Ovary (tissue), 9 donors: ENCODE measurements around the gene SAV1. TPM values are rescaled to one million over a fixed set of nuclear protein-coding genes. Genes with fewer than 3 reads are reported as not detected.
"Not testable (repeated sequence)": the region's sequence is repeated elsewhere in the genome, so short reads cannot be mapped to it uniquely, and the experiment has no call there.

Experiments
- DNase-seq, 5 donors: peaks; one replicate each; pipeline ENCODE4 v3.0.0-alpha.2; 2019 to 2020
- H3K27ac ChIP-seq, 2 donors: fragments of 200-600 bp; one replicate each; pipeline versions ENCODE4 v1.5.1 to v1.8.0; 2019 to 2022
- H3K27me3 ChIP-seq: fragments of 200-600 bp; one replicate; pipeline ENCODE4 v1.8.0; 2022
- H3K36me3 ChIP-seq: fragments of 200-600 bp; sonication (generic); one replicate; pipeline ENCODE4 v1.5.1; 2019
- H3K4me1 ChIP-seq: one replicate; pipeline ENCODE4 v1.8.1; 2013; ENCODE audit warnings: mild to moderate bottlenecking, moderate library complexity; ENCODE audit not compliant: insufficient read depth
- H3K4me3 ChIP-seq: fragments of 200-600 bp; sonication (generic); one replicate; pipeline ENCODE4 v1.5.1; 2017
- H3K9me3 ChIP-seq, 2 donors: fragments of 200-600 bp in 1 of 2; sonication (generic) in 1 of 2; one replicate each; pipeline versions ENCODE4 v1.5.1 to v1.8.1; 2013 to 2019; ENCODE audit warnings: mild to moderate bottlenecking in 1 of 2, moderate library complexity in 1 of 2
- EP300 ChIP-seq: sonication (generic); formaldehyde crosslinking; IDR thresholded peaks from one replicate; pipeline ENCODE4 v1.6.1; 2017; ENCODE audit warnings: antibody characterized with exemption
- POLR2A ChIP-seq: fragments of 450-650 bp; IDR thresholded peaks from one replicate; pipeline ENCODE4 v1.6.1; 2017; ENCODE audit warnings: antibody characterized with exemption, mild to moderate bottlenecking, moderate library complexity
- WGBS, 3 donors: extraction: QIAGEN DNeasy Blood & Tissue Kit in 1 of 3; methylation state at CpG; one replicate each; pipeline versions ENCODE4 v1.1.5 to v1.1.7; 2013 to 2017; 5-methylcytosine and 5-hydroxymethylcytosine counted together
- intact Hi-C, 4 donors: fragments of 100-400 bp; cut with DNase I; formaldehyde crosslinking; loops; one replicate each; pipeline versions ENCODE4 v1.11.0 to v1.15.1; 2022 to 2023
- polyA plus RNA-seq, 2 donors: library from polyadenylated mRNA; stranded (reverse); fragments of 200-250 nt in 1 of 2; fragments of 350-450 nt in 1 of 2; fragmentation: Illumina TruSeq in 1 of 2; extraction: RNeasy Lipid Tissue Mini Kit (QIAGEN cat#74804) in 1 of 2; gene quantifications; one replicate each; pipeline ENCODE4 v1.2.3, GENCODE V29; 2013 to 2014
- total RNA-seq, 7 donors: library from RNA; depleted of rRNA in 2 of 7; stranded (reverse); fragments of >200 nt in 2 of 7; fragmentation: NEBNext Ultra II Directional in 3 of 7; extraction: Animal tissue kit (Norgen Biotek cat#: 25700) in 3 of 7; gene quantifications; one replicate each; pipeline versions ENCODE4 v1.1.0 to v1.2.4, GENCODE V29; 2016 to 2023
- TF ChIP-seq, protein P1 (sequence below), 3 donors: fragments of 450-650 bp in 2 of 3; fragments of 200-600 bp in 1 of 3; IDR thresholded peaks; one replicate each; pipeline versions ENCODE4 v1.5.1 to v1.8.0; 2016 to 2022; ENCODE audit warnings: antibody characterized with exemption in 3 of 3, mild to moderate bottlenecking in 1 of 3
- donor health status: DM: no; HTN: no; CAD: no; lungs with moderate emphysema.
- donor health status: DM: no; HTN: no; CAD: no.
- donor health status: Bipolar disorder and iron deficiency.
- donor health status: DM: yes; HTN: yes; CAD: no.
- donor health status: DM: no; HTN: no; CAD: no.
- donor health status: DM: yes; HTN: yes; CAD: no.

SAV1 gene
- total and polyA plus RNA-seq, 9 donors, result 30.5 to 49.9 (median 45.8) TPM

DNA sequence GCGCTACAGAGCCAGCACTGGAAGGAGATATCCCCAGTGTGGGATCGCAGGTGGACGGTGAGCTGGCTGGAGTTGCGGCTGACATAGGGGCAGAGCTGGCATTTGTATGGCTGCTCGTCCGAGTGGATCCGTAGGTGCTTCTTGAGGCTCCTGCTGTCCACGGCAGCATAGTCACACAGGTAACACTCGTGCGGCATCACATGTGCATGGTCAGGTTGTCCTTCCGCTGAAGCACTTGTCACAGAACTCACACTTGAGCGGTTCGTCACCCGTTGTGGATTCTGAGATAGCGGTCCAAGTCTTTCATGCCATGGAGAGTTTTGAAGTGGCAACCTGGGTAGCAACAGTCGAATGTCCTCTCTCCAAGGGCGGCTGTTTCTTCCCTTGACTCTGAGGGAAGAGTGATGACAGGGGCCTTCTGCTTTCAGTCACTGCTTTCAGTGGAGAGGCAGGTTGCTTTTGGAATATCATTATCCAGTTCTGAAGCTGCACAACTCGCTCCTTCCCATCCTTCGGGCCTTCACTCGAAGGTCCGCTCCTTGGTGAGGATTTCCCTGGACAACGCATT is 37.0 kb upstream of the SAV1 start:
- Histone ChIP-seq H3K4me1 (no peaks in the 10 kb centered on the region), H3K36me3 (no peaks in the 10 kb centered on the region), H3K4me3 (no peak overlapping the region), H3K27ac (no peak overlapping the region), H3K27me3 (no peaks in the 10 kb centered on the region), H3K9me3 (no peaks in the 10 kb centered on the region)
- 95 to 96% (median 96%) methylated on average over 22 of the region's 22 CpGs for WGBS, 3 donors
- no peak for DNase-seq
- TF ChIP-seq, protein P1, sequence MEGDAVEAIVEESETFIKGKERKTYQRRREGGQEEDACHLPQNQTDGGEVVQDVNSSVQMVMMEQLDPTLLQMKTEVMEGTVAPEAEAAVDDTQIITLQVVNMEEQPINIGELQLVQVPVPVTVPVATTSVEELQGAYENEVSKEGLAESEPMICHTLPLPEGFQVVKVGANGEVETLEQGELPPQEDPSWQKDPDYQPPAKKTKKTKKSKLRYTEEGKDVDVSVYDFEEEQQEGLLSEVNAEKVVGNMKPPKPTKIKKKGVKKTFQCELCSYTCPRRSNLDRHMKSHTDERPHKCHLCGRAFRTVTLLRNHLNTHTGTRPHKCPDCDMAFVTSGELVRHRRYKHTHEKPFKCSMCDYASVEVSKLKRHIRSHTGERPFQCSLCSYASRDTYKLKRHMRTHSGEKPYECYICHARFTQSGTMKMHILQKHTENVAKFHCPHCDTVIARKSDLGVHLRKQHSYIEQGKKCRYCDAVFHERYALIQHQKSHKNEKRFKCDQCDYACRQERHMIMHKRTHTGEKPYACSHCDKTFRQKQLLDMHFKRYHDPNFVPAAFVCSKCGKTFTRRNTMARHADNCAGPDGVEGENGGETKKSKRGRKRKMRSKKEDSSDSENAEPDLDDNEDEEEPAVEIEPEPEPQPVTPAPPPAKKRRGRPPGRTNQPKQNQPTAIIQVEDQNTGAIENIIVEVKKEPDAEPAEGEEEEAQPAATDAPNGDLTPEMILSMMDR (IDR thresholded peaks at IDR 0.05), result no peak
- no peak for TF ChIP-seq POLR2A
- no peak for TF ChIP-seq EP300
- intact Hi-C loops, result no loop called here

DNA sequence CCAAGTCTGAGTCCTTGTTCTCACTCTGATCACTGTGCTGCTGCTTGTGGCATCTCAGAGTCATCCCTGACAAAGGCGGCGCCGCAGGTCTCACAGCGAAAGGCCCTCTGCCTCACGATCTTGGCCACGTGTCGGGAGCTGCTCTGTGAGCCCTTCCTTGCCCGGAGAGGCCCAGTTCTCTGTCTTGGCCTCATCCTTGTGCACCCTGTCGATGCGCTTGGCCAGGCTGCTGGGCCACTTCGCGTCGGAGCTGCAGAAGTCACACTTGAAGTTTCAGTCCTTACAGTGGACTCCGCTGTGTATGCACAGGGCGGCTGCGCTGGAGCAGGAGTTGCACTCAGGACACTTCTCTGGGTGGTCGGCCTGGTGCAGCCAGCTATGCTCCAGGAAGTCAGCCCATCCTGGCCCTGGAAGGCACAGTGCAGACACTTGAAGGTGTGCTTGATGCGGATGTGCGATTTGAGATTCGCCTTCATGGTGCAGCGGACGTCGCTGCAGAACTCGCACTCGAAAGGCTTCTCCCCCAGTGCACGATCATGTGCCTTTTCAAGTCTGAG is 36.4 kb upstream of the SAV1 start:
- Histone ChIP-seq H3K4me1 (no peaks in the 10 kb centered on the region), H3K27ac (no peak overlapping the region), H3K9me3 (no peaks in the 10 kb centered on the region), H3K4me3 (no peak overlapping the region), H3K27me3 (no peaks in the 10 kb centered on the region), H3K36me3 (no peaks in the 10 kb centered on the region)
- intact Hi-C loops, result no loop called here
- TF ChIP-seq POLR2A, result no peak
- no peak for TF ChIP-seq EP300
- TF ChIP-seq, protein P1 (IDR thresholded peaks at IDR 0.05), result no peak
- no peak for DNase-seq
- WGBS, 3 donors, result 95 to 98% (median 96%) methylated on average over 26 of the region's 26 CpGs

DNA sequence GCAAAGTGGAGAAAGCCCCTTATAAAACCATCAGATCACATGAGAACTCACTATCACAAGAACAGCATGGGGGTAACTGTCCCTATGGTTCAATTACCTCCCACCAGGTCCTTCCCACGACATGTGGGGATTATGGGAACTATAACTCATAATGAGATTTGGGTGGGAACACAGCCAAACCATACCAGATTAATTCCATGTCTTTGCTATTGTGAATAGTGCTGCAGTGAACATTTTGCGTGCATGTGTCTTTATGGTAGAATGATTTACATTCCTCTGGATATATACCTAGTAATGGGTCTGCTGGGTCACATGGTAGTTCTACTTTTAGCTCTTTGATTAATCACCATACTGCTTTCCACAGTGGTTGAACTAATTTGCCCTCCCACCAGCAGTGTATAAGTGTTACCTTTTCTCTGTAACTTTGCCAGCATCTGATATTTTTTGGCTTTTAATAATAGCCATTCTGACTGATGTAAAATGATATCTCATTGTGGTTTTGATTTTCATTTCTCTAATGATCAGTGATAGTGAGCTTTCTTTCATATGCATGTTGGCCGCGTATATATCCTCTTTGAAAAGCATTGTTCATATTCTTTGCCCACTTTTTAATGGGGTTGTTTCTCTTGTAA is 29.7 kb upstream of the SAV1 start:
- DNase-seq, result no peak
- Histone ChIP-seq H3K27me3 (no peaks in the 10 kb centered on the region), H3K9me3 (no peaks in the 10 kb centered on the region), H3K4me1 (no peaks in the 10 kb centered on the region), H3K27ac (no peak overlapping the region), H3K4me3 (no peak overlapping the region), H3K36me3 (no peaks in the 10 kb centered on the region)
- TF ChIP-seq POLR2A (no peak), EP300 (no peak)
- TF ChIP-seq, protein P1 (IDR thresholded peaks at IDR 0.05), result no peak
- intact Hi-C loops, result no loop called here
- 66 to 68% (median 66%) methylated on average over 4 of the region's 4 CpGs for WGBS, 3 donors

DNA sequence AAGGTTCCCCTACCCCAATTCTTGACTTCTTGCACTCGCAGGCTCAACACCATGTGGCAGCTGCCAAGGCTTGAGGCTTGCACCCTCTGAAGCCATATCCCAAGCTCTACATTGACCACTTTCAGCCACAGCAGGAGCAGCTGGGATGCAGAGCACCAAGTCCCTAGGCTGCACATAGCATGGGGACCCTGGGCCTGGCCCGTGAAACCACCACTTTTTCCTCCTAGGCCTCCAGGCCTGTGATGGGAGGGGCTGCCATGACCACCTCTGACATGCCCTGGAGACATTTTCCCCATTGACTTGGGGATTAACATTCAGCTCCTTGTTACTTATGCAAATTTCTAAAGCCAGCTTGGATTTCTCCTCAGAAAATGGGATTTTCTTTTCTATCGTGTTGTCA is 26.2 kb upstream of the SAV1 start:
- H3K9me3 ChIP-seq, intact Hi-C loops, DNase-seq, H3K4me3 ChIP-seq, H3K4me1 ChIP-seq, H3K27ac ChIP-seq, H3K27me3 ChIP-seq, H3K36me3 ChIP-seq: not testable (repeated sequence)
- 82 to 99% (median 93%) methylated on average over 3 of the region's 3 CpGs for WGBS, 3 donors

DNA sequence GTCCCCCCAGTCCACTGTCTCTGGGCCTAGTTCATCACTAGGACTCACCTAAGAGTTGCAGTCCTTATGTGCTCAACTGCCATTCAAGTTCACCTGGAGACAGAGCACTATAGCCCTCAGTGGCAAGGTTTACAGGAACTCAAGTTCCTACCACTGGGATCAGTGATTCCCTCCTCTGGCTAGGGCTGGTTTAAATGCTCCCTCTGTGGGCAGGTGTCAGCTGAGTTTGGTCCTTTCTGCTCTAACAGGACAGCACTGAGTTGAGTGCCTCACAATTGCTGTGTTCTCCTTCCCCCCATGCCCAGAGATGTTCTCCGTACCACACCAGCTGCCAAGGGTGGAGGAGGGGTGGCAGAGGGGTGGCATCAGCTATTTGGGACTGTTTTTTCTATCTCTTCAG is 20.8 kb upstream of the SAV1 start:
- TF ChIP-seq EP300 (no peak), POLR2A (no peak)
- TF ChIP-seq, protein P1 (IDR thresholded peaks at IDR 0.05), result no peak
- no peak overlapping the region for H3K27ac ChIP-seq
- intact Hi-C loops, result no loop called here
- no peaks in the 10 kb centered on the region for H3K4me1 ChIP-seq
- no peaks in the 10 kb centered on the region for H3K27me3 ChIP-seq
- no peak overlapping the region for H3K4me3 ChIP-seq
- no peak for DNase-seq
- WGBS, 3 donors, result 100% methylated on average over 1 of the region's 1 CpG
- H3K9me3 ChIP-seq, result no peaks in the 10 kb centered on the region
- H3K36me3 ChIP-seq, result no peaks in the 10 kb centered on the region
